ENCODE data around the gene PIP5K1A.
A peak's percentile ranks its signal among the peaks of the same experiment; 100 is the strongest.

The PIP5K1A gene

DNA sequence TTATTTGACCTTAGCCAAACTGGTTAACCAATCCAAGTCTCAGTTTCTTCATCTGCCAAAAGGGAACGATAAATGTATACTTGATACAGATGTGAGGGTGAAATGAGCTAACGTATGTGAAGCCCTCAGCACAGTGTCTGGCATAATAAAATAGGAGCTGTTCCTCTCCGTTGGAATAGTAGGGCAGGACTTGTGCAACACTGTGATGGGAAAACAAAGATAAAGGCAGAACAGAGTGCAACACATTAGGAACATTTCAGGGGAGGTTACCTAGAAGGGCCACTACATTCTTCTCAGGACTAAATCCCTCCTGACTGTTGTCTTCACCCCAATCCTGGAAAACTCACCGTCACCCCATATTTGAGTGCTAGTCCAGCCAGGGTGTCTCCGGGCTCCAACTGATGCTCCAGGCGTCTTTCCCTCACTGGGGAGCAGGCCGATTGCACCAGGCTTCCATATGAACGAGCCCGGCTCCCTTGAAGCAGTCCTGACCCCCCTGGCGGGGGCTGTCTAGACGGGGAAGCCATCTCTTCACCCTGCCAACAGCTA lies 33.5 kb upstream of the PIP5K1A start:
- in situ Hi-C loops (cut with HindIII; ENCODE audit: low sequenced_read_pairs) = no loop called here
- TF ChIP-seq, protein P1, sequence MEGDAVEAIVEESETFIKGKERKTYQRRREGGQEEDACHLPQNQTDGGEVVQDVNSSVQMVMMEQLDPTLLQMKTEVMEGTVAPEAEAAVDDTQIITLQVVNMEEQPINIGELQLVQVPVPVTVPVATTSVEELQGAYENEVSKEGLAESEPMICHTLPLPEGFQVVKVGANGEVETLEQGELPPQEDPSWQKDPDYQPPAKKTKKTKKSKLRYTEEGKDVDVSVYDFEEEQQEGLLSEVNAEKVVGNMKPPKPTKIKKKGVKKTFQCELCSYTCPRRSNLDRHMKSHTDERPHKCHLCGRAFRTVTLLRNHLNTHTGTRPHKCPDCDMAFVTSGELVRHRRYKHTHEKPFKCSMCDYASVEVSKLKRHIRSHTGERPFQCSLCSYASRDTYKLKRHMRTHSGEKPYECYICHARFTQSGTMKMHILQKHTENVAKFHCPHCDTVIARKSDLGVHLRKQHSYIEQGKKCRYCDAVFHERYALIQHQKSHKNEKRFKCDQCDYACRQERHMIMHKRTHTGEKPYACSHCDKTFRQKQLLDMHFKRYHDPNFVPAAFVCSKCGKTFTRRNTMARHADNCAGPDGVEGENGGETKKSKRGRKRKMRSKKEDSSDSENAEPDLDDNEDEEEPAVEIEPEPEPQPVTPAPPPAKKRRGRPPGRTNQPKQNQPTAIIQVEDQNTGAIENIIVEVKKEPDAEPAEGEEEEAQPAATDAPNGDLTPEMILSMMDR (IDR thresholded peaks at IDR 0.05; ENCODE audit: low read depth, low read length) = no peak
- no peak for DNase-seq (ENCODE audit: low read depth, low spot score)
- H3K4me3 ChIP-seq (ENCODE audit: low read depth, low read length) = peak overlapping the region; percentile 92

DNA sequence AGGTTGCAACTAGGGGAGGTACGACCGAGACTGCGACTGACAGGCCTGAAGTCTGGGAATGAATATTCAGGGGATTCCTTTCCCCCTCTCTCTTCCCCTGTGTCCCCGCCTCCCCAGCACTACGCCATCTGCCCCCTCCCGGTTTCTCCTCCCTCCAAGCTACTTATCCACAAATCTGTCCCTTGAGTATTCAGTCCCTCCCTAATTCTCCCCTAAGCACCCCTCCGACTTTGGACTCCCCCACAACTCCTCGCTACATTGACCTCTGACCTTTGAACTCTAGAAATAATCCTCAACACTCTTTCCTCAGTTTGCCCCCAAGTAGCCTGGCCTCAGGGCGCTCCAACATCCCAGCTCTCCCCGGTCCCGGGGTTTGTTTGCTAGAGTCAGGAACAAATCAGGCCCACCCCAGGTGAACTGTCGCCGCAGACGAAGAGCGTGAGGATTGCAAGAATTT lies 33.0 kb upstream of the PIP5K1A start:
- in situ Hi-C loops (cut with HindIII; ENCODE audit: low sequenced_read_pairs) = no loop called here
- peak; percentile 45 for DNase-seq (ENCODE audit: low read depth, low spot score)
- H3K4me3 ChIP-seq (ENCODE audit: low read depth, low read length) = peak overlapping the region; percentile 92
- TF ChIP-seq, protein P1 (IDR thresholded peaks at IDR 0.05; ENCODE audit: low read depth, low read length) = no peak

DNA sequence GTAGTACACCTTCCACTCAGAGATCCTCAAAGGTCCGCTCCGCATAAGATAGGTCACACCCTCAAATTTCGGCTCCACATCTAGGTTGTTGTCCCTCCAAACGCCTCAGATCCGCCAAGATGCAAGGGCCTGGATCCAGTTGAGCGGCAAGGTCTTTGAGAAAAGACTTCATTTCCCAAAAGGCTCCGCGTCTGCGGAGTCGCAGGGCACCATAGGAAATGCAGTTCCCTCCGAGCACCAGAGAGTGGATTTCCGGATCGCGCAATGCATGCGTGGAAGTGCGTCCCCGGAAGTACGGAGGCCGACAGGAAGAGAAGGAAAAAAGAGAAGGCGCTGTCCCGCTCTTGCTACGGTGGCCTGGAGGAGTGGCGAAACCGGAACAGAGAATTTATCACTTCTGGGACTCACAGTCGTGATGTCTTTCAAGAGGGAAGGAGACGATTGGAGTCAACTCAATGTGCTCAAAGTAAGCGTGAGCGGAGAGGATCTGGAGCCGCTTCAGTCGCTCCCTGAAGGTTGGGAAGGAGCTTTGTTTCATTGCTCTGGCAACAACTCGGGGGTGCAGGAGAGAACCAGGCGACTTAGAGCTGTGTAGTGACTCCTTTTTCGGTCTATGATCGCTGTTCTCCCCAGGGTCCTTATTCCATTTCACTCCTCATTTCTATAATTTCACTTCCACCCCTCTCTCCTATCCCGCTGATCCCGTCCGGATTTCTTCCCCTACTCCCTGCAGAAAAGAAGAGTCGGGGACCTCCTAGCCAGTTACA lies 32.4 kb upstream of the PIP5K1A start, which contains the start of the genes LYSMD1 and SCNM1:
TSS of gene LYSMD1 (minus strand) at position 165 of the 767 bp plus-strand sequence. CDS start 644 bp downstream, outside the sequence.
TSS of gene SCNM1 (plus strand) at position 407 of the 767 bp plus-strand sequence. CDS start at position 416, 9 bp downstream.
- TF ChIP-seq, protein P1 (IDR thresholded peaks at IDR 0.05; ENCODE audit: low read depth, low read length) = no peak
- in situ Hi-C loops (cut with HindIII; ENCODE audit: low sequenced_read_pairs) = no loop called here
- DNase-seq (ENCODE audit: low read depth, low spot score) = peak; percentile 99

DNA sequence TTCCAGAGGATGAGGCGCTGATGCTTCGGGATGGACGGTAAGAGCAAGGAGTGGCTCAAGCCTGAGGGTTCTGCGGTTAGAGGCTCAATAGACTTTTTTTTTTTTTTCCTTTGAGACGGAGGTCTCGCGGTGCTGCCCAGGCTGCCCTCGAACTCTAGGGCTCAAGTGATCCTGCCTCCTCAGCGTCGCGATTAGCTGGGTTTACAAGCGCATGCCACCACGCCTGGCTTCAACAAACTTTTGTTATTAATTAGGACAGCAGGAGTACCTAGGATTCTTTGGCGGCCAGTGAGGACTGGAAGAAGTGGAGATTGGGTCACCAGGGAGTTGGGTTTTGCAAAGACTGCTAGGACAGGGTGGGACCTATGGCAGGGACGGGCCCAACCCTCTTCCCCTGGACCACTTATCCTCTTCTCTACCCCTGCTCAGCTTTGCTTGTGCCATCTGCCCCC lies 31.8 kb upstream of the PIP5K1A start:
- peak; percentile 69 for DNase-seq (ENCODE audit: low read depth, low spot score)
- TF ChIP-seq, protein P1 (IDR thresholded peaks at IDR 0.05; ENCODE audit: low read depth, low read length) = no peak
- H3K4me3 ChIP-seq (ENCODE audit: low read depth, low read length) = peak overlapping the region; percentile 92
- in situ Hi-C loops (cut with HindIII; ENCODE audit: low sequenced_read_pairs) = no loop called here

More for the DNA sequence above, 32.4 kb upstream of the PIP5K1A start, which contains the start of the genes LYSMD1 and SCNM1:
- peak within 1 kb of the TSS; percentile 92 for H3K4me3 ChIP-seq (ENCODE audit: low read depth, low read length)

DNA sequence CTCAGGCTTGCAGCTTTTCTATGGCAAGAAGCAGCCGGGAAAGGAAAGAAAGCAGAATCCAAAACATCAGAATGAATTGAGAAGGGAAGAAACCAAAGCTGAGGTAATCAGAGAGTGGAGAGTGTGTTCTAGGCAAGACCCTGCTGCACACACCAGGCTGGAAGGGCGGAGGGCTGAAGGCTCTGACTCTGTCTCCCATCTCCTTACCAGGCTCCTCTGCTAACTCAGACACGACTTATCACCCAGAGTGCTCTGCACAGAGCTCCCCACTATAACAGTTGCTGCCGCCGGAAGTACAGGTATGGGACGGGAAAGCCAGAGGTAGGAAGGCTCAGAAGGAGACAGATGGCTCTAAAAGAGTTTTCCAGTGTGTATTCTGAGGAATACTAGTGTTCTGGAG lies 31.2 kb upstream of the PIP5K1A start:
- no peak for DNase-seq (ENCODE audit: low read depth, low spot score)
- H3K4me3 ChIP-seq (ENCODE audit: low read depth, low read length) = peak overlapping the region; percentile 92
- TF ChIP-seq, protein P1 (IDR thresholded peaks at IDR 0.05; ENCODE audit: low read depth, low read length) = no peak
- in situ Hi-C loops (cut with HindIII; ENCODE audit: low sequenced_read_pairs) = no loop called here

DNA sequence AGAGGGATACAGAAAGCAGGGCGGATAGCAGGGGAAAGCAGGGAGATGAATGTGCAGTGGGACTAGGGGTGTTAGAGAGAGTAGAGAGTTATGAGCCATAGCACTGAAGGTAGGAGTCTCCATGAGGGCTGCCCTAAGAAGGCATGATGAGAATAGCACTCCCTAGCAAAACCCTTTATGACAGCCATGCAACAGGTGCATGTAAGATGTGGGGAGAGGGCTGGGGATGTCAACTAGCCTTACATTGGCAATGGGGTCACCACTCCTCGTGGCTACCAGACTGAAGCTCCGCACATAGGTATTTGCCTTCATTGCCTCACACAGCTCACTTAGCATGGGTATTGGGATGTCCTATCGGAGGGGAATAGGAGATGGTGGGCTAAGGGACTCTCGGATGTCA lies 27.2 kb upstream of the PIP5K1A start:
- no peak overlapping the region for H3K4me3 ChIP-seq (ENCODE audit: low read depth, low read length)
- in situ Hi-C loops (cut with HindIII; ENCODE audit: low sequenced_read_pairs) = no loop called here
- TF ChIP-seq, protein P1 (IDR thresholded peaks at IDR 0.05; ENCODE audit: low read depth, low read length) = no peak
- DNase-seq (ENCODE audit: low read depth, low spot score) = no peak
